CD4-positive, alpha-beta T cell treated with Interleukin-17A for 4 hours (primary cell): ENCODE data around the gene PIP5K1B.
"Not testable (repeated sequence)": the region's sequence is repeated elsewhere in the genome, so short reads cannot be mapped to it uniquely, and the experiment has no call there.

Experiments
- DNase-seq: peaks from one replicate; pipeline ENCODE4 v3.0.0-alpha.2; 2020; ENCODE audit warnings: mixed read lengths

The PIP5K1B gene

GRCh38 chr9:69044240-69045219 lies 339.5 kb downstream of the PIP5K1B start:
- no peak for DNase-seq

GRCh38 chr9:69045821-69046220 lies 340.8 kb downstream of the PIP5K1B start:
- DNase-seq, result no peak

- DNase-seq, result no peak
Observed at GRCh38 chr9:69046723-69047122, 341.7 kb downstream of the PIP5K1B start.

- DNase-seq, result no peak
Observed at GRCh38 chr9:69047371-69047770, 342.3 kb downstream of the PIP5K1B start.

- no peak for DNase-seq
Observed at GRCh38 chr9:69049094-69049493, 344.1 kb downstream of the PIP5K1B start.

GRCh38 chr9:69050936-69051335 lies 345.9 kb downstream of the PIP5K1B start:
- DNase-seq, result not testable (repeated sequence)

- DNase-seq, result no peak
Observed at GRCh38 chr9:69054989-69055388, 349.9 kb downstream of the PIP5K1B start.

GRCh38 chr9:69056191-69056815 lies 351.3 kb downstream of the PIP5K1B start:
- no peak for DNase-seq

GRCh38 chr9:69058101-69058500 lies 353.1 kb downstream of the PIP5K1B start:
- DNase-seq, result no peak
